Astrocyte (in vitro differentiated cells and primary cell): ENCODE results near the gene CDHR2. TPM values are rescaled to one million over a fixed set of nuclear protein-coding genes. Genes with fewer than 3 reads are reported as not detected.

Experiments used
- DNase-seq: peaks from one replicate; pipeline ENCODE4 v3.0.0-alpha.2; 2010; ENCODE audit warnings: low read depth
- FAIRE-seq: peaks from 2 replicates; lab custom pipeline; 2011; peaks lifted over from hg19 to GRCh38; lab: Jason Lieb, UNC
- H2AFZ ChIP-seq: 2 replicates; pipeline ENCODE4 v1.6.0; 2012; ENCODE audit warnings: low read depth, low read length, inconsistent platforms
- H3K27ac ChIP-seq: 2 replicates; pipeline ENCODE4 v1.5.1; 2011; ENCODE audit warnings: low read depth, low read length, inconsistent platforms
- H3K27me3 ChIP-seq: 2 replicates; pipeline ENCODE4 v1.6.0; 2011; ENCODE audit warnings: low read length, inconsistent platforms; ENCODE audit not compliant: insufficient read depth
- H3K36me3 ChIP-seq: 2 replicates; pipeline ENCODE4 v1.5.1; 2011; ENCODE audit warnings: low read length, inconsistent platforms; ENCODE audit not compliant: insufficient read depth
- H3K4me1 ChIP-seq: 2 replicates; pipeline ENCODE4 v1.5.1; 2011; ENCODE audit warnings: low read length, inconsistent platforms; ENCODE audit not compliant: insufficient read depth
- H3K4me2 ChIP-seq: 2 replicates; pipeline ENCODE4 v1.6.0; 2012; ENCODE audit warnings: low read length, inconsistent platforms
- H3K4me3 ChIP-seq: 2 replicates; pipeline ENCODE4 v1.5.1; 2011; ENCODE audit warnings: low read depth, mild to moderate bottlenecking, low read length, inconsistent platforms; ENCODE audit not compliant: insufficient read depth
- H3K79me2 ChIP-seq: 2 replicates; pipeline ENCODE4 v1.6.0; 2012; ENCODE audit warnings: mild to moderate bottlenecking, low read length, inconsistent platforms; ENCODE audit not compliant: insufficient read depth
- H3K9ac ChIP-seq: 2 replicates; pipeline ENCODE4 v1.6.0; 2012; ENCODE audit warnings: mild to moderate bottlenecking, low read length, inconsistent platforms
- H3K9me3 ChIP-seq: 2 replicates; pipeline ENCODE4 v1.5.1; 2012; ENCODE audit warnings: low read depth, mild to moderate bottlenecking, low read length, inconsistent platforms; ENCODE audit not compliant: insufficient read depth
- H4K20me1 ChIP-seq: 2 replicates; pipeline ENCODE4 v1.6.0; 2012; ENCODE audit warnings: low read length, inconsistent platforms; ENCODE audit not compliant: insufficient read depth
- H3K27ac Mint-ChIP-seq: one replicate; pipeline ENCODE4 v1.8.0; 2021; ENCODE audit warnings: mild to moderate bottlenecking, mixed read lengths; ENCODE audit not compliant: unreplicated experiment
- H3K27me3 Mint-ChIP-seq: one replicate; pipeline ENCODE4 v1.8.0; 2021; ENCODE audit warnings: low read depth, mixed read lengths; ENCODE audit not compliant: unreplicated experiment
- H3K36me3 Mint-ChIP-seq: one replicate; pipeline ENCODE4 v1.8.0; 2021; ENCODE audit warnings: low read depth, mixed read lengths; ENCODE audit not compliant: unreplicated experiment
- H3K4me1 Mint-ChIP-seq: one replicate; pipeline ENCODE4 v1.8.0; 2021; ENCODE audit warnings: low read depth, mixed read lengths; ENCODE audit not compliant: unreplicated experiment
- H3K4me3 Mint-ChIP-seq: one replicate; pipeline ENCODE4 v1.8.0; 2021; ENCODE audit warnings: mild to moderate bottlenecking, moderate library complexity, mixed read lengths; ENCODE audit not compliant: unreplicated experiment
- H3K9me3 Mint-ChIP-seq: one replicate; pipeline ENCODE4 v1.8.0; 2021; ENCODE audit warnings: mild to moderate bottlenecking, mixed read lengths; ENCODE audit not compliant: unreplicated experiment
- EZH2 ChIP-seq: IDR thresholded peaks from 2 replicates; pipeline ENCODE4 v1.6.1; 2012; ENCODE audit warnings: mild to moderate bottlenecking, low read length, inconsistent platforms; ENCODE audit not compliant: insufficient read depth
- total RNA-seq: library from RNA; stranded (reverse); gene quantifications from 2 replicates; pipeline ENCODE4 v1.2.1, GENCODE V29; 2021
- TF ChIP-seq, protein P1 (sequence below): IDR thresholded peaks from 2 replicates; pipeline ENCODE4 v1.5.1; 2011; ENCODE audit warnings: low read depth, mild to moderate bottlenecking, inconsistent platforms, low read length, moderate library complexity; ENCODE audit not compliant: insufficient read depth

CDHR2 gene
- total RNA-seq, 1 donor from 2014 or later, result 0.43 TPM

DNA sequence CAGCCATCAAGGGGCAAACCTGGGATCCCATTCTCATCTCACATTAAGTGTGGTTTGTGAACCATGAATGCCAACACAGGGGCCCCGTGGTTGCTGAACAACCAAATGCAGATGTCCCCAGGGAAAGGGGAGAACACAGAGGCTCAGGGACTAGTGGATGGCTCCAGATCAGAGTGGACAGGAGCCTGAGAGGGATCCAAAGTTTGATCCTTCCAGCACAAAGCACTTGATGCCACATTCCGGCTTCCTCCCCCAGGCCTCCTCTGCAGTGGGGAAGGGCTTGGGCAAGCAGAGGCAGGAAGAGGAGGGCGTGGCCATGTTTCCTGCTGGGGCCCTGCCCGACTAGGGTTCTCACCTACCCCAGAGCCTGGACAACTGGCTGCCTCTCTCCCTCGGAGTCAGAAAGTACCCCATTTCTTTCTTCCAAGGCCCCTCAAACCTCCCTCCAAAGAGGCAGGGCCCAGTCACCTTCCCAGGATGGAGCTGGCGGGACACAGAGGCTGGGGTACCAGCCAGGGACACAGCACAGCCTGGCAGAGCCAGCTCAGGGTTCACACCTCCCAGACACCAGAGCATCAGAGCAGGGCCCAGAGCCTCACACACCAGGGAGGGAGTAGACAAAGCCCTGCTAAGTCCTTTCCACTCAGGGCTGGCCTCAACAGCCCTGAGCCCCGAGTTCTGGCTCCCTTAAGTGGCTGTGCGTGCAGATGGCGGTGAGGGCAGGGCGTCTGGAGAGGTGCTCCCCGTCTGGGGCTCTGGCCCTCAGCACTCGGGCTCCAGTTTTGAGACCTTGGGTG is 7.6 kb upstream of the CDHR2 start:
- no peaks in the 10 kb centered on the region for H3K27me3 Mint-ChIP-seq
- peaks cover 24% of the 10 kb centered on the region for H3K4me1 ChIP-seq
- no peaks in the 10 kb centered on the region for H3K9me3 Mint-ChIP-seq
- H3K27ac Mint-ChIP-seq, result peak overlapping the region; percentile 62
- H3K4me3 ChIP-seq, result no peak overlapping the region
- H3K9me3 ChIP-seq, result no peaks in the 10 kb centered on the region
- peak overlapping the region; percentile 83 for H3K4me3 Mint-ChIP-seq
- no peak for DNase-seq
- peaks cover 13% of the 10 kb centered on the region for H3K4me1 Mint-ChIP-seq
- H3K36me3 ChIP-seq, result no peaks in the 10 kb centered on the region
- H2AFZ ChIP-seq, result peak overlapping the region; percentile 10
- no peak overlapping the region for H3K9ac ChIP-seq
- H3K27ac ChIP-seq, result no peak overlapping the region
- peak overlapping the region; percentile 91 for H3K4me2 ChIP-seq
- no peaks in the 10 kb centered on the region for H4K20me1 ChIP-seq
- H3K27me3 ChIP-seq, result no peaks in the 10 kb centered on the region
- no peak for TF ChIP-seq EZH2
- H3K79me2 ChIP-seq, result no peaks in the 10 kb centered on the region
- no peak for FAIRE-seq
- peaks cover 2% of the 10 kb centered on the region for H3K36me3 Mint-ChIP-seq

DNA sequence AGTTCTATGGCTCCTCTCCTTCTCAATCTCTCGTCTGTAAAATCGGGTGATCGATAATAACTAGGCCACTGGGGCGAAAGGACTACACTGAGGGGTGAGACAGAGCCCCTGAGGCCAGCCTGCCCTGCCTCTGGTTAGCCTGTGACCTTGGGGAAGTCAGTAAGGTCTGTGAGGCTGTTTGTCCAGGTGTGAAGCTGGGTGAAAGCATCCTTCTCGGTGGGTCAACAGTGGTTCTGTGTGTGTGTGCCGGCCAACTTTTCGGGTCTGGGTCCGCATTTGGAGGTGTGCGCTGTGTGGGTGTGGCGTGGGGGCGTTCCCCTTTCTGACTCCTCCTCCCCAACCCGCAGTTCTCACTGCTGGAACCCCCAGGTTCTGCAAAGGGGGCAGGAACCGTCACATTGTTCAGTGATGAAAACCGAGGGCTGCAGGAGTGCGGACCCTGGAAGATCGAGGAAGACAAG is 7.0 kb upstream of the CDHR2 start:
- Histone ChIP-seq H3K9ac (peak overlapping the region; percentile 57), H3K27me3 (no peaks in the 10 kb centered on the region), H3K36me3 (no peaks in the 10 kb centered on the region), H4K20me1 (no peaks in the 10 kb centered on the region), H3K4me2 (peak overlapping the region; percentile 91), H3K4me3 (peak overlapping the region; percentile 62), H2AFZ (peak overlapping the region; percentile 75), H3K4me1 (peaks cover 24% of the 10 kb centered on the region), H3K79me2 (no peaks in the 10 kb centered on the region), H3K9me3 (no peaks in the 10 kb centered on the region), H3K27ac (no peak overlapping the region)
- no peaks in the 10 kb centered on the region for H3K9me3 Mint-ChIP-seq
- H3K4me3 Mint-ChIP-seq, result peak overlapping the region; percentile 83
- no peak for TF ChIP-seq EZH2
- TF ChIP-seq, protein P1, sequence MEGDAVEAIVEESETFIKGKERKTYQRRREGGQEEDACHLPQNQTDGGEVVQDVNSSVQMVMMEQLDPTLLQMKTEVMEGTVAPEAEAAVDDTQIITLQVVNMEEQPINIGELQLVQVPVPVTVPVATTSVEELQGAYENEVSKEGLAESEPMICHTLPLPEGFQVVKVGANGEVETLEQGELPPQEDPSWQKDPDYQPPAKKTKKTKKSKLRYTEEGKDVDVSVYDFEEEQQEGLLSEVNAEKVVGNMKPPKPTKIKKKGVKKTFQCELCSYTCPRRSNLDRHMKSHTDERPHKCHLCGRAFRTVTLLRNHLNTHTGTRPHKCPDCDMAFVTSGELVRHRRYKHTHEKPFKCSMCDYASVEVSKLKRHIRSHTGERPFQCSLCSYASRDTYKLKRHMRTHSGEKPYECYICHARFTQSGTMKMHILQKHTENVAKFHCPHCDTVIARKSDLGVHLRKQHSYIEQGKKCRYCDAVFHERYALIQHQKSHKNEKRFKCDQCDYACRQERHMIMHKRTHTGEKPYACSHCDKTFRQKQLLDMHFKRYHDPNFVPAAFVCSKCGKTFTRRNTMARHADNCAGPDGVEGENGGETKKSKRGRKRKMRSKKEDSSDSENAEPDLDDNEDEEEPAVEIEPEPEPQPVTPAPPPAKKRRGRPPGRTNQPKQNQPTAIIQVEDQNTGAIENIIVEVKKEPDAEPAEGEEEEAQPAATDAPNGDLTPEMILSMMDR, result no peak
- DNase-seq, result no peak
- H3K27me3 Mint-ChIP-seq, result no peaks in the 10 kb centered on the region
- peaks cover 2% of the 10 kb centered on the region for H3K36me3 Mint-ChIP-seq
- H3K27ac Mint-ChIP-seq, result peak overlapping the region; percentile 62
- FAIRE-seq, result no peak
- peaks cover 13% of the 10 kb centered on the region for H3K4me1 Mint-ChIP-seq

DNA sequence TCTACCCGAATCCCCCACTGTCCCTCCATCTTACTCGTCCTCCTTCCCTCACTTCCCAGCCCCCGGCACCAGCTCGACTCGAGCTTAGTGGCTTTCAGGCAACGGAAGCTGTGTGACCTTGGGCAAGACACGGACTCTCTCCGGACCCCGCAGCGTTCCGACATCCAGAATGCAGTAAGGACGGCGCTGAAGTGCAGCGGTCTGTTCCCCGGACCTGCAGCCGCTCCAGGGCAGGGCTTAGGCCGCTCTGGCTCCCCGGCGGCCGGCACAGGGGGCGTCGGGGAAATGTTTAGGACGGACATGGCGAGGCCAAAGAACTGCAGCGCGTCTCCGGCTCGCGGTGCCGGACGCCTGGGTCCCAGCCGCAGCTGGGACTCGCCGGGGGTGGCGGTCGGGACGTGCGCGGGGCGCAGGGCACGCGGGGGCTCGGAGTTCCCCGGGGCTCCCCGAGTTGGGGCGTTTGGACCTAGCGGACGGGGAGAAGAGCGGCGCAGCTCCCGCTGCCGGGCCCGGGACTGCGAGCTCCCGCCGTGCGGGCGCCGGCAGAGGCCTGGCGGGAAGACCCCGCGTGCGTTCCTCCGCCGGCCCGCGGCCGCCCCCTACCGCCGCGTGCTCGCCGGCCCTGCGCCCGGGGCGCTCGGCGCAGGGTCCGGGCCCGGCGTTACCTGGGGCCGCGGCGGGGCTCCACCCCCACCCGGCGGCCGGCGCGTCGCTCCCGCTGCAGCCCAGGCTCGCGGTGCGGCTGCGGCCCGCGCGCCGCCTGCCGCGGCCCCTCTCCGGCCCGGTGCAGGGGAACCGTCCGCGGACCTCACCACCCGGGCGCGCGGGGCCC is 6.3 kb upstream of the CDHR2 start:
- peaks cover 3% of the 10 kb centered on the region for H3K27me3 Mint-ChIP-seq
- Histone ChIP-seq H3K4me2 (peak overlapping the region; percentile 91), H3K9me3 (no peaks in the 10 kb centered on the region), H3K27me3 (no peaks in the 10 kb centered on the region), H3K36me3 (no peaks in the 10 kb centered on the region), H3K4me3 (peak overlapping the region; percentile 62), H3K4me1 (peaks cover 24% of the 10 kb centered on the region), H2AFZ (peak overlapping the region; percentile 83), H3K27ac (no peak overlapping the region), H3K79me2 (no peaks in the 10 kb centered on the region), H3K9ac (peak overlapping the region; percentile 57), H4K20me1 (no peaks in the 10 kb centered on the region)
- peaks cover 2% of the 10 kb centered on the region for H3K36me3 Mint-ChIP-seq
- no peak for FAIRE-seq
- peaks cover 13% of the 10 kb centered on the region for H3K4me1 Mint-ChIP-seq
- H3K4me3 Mint-ChIP-seq, result peak overlapping the region; percentile 83
- no peak for TF ChIP-seq EZH2
- TF ChIP-seq, protein P1, result no peak
- no peak overlapping the region for H3K27ac Mint-ChIP-seq
- no peak for DNase-seq
- no peaks in the 10 kb centered on the region for H3K9me3 Mint-ChIP-seq
